CD14-positive monocyte (primary cell): ENCODE data around the gene TSPAN5. TPM values are rescaled to one million over a fixed set of nuclear protein-coding genes. Genes with fewer than 3 reads are reported as not detected.

Experiments
- DNase-seq, 3 donors: peaks; one replicate each; pipeline ENCODE4 v3.0.0-alpha.2; 2011 to 2022
- H2AFZ ChIP-seq: 2 replicates; pipeline ENCODE4 v1.6.0; 2012; ENCODE audit warnings: mild to moderate bottlenecking, low read depth, low read length, inconsistent platforms; ENCODE audit not compliant: insufficient read depth, poor library complexity, severe bottlenecking
- H3K27ac ChIP-seq, 2 donors: 1 replicate in 1 of 2; 2 replicates in 1 of 2; pipeline ENCODE4 v1.5.1; 2012 to 2013; ENCODE audit warnings: low read length in 2 of 2, control low read depth in 1 of 2, inconsistent platforms in 1 of 2, low read depth in 1 of 2, mild to moderate bottlenecking in 1 of 2
- H3K27me3 ChIP-seq, 2 donors: one replicate each; pipeline versions ENCODE4 v1.6.0 to v1.6.1; 2011 to 2013; ENCODE audit warnings: low read length in 2 of 2; ENCODE audit not compliant: control insufficient read depth in 2 of 2, insufficient read depth in 2 of 2
- H3K36me3 ChIP-seq, 2 donors: replicated peaks in 1 of 2; 1 replicate in 1 of 2; 2 replicates in 1 of 2; pipeline versions ENCODE4 v1.5.1 to v1.6.1; 2012 to 2013; ENCODE audit warnings: low read length in 2 of 2, control low read depth in 1 of 2, inconsistent platforms in 1 of 2, mild to moderate bottlenecking in 1 of 2; ENCODE audit not compliant: insufficient read depth in 2 of 2, control insufficient read depth in 1 of 2
- H3K4me1 ChIP-seq, 2 donors: 1 replicate in 1 of 2; 2 replicates in 1 of 2; pipeline versions ENCODE4 v1.5.1 to v1.6.1; 2012 to 2013; ENCODE audit warnings: low read length in 2 of 2, control low read depth in 1 of 2, inconsistent platforms in 1 of 2, mild to moderate bottlenecking in 1 of 2, moderate library complexity in 1 of 2; ENCODE audit not compliant: insufficient read depth in 2 of 2, control insufficient read depth in 1 of 2
- H3K4me2 ChIP-seq: replicated peaks from 2 replicates; pipeline ENCODE3; 2012; ENCODE audit warnings: low read length, moderate library complexity, mild to moderate bottlenecking; ENCODE audit not compliant: poor library complexity, severe bottlenecking; ENCODE audit errors: extremely low read depth
- H3K4me3 ChIP-seq, 3 experiments: fragments of 200-600 bp in 1 of 3; sonication (generic) in 1 of 3; replicated peaks in 1 of 3; 1 replicate in 2 of 3; 2 replicates in 1 of 3; pipeline ENCODE4 v1.5.1; 2011 to 2013; ENCODE audit warnings: low read length in 3 of 3, mild to moderate bottlenecking in 3 of 3, control low read depth in 2 of 3, low read depth in 2 of 3, inconsistent platforms in 1 of 3, moderate library complexity in 1 of 3
- H3K79me2 ChIP-seq: 2 replicates; pipeline ENCODE4 v1.6.0; 2012; ENCODE audit warnings: mild to moderate bottlenecking, control low read depth, inconsistent platforms, low read length, moderate library complexity; ENCODE audit not compliant: insufficient read depth
- H3K9ac ChIP-seq: 2 replicates; pipeline ENCODE4 v1.6.0; 2017; ENCODE audit warnings: low read length, mild to moderate bottlenecking; ENCODE audit not compliant: insufficient read depth, poor library complexity, severe bottlenecking
- H3K9me3 ChIP-seq, 2 donors: replicated peaks in 1 of 2; 1 replicate in 1 of 2; 2 replicates in 1 of 2; pipeline versions ENCODE4 v1.5.1 to v1.6.1; 2012 to 2013; ENCODE audit warnings: low read length in 2 of 2, control low read depth in 1 of 2; ENCODE audit not compliant: control insufficient read depth in 1 of 2, insufficient read depth in 1 of 2
- H4K20me1 ChIP-seq: 2 replicates; pipeline ENCODE4 v1.6.0; 2012; ENCODE audit warnings: mild to moderate bottlenecking, low read length, control low read depth, moderate library complexity; ENCODE audit not compliant: insufficient read depth
- H3K27ac Mint-ChIP-seq, 7 donors: one replicate each; pipeline ENCODE4 v1.8.0; 2020; ENCODE audit warnings: mild to moderate bottlenecking in 7 of 7, mixed read lengths in 7 of 7, moderate library complexity in 6 of 7, inconsistent platforms in 2 of 7
- H3K27me3 Mint-ChIP-seq, 3 donors: one replicate each; pipeline ENCODE4 v1.8.0; 2021 to 2022; ENCODE audit warnings: low read depth in 3 of 3, mild to moderate bottlenecking in 3 of 3, mixed read lengths in 3 of 3, moderate library complexity in 3 of 3, inconsistent platforms in 1 of 3
- H3K36me3 Mint-ChIP-seq, 2 donors: one replicate each; pipeline ENCODE4 v1.8.0; 2020; ENCODE audit warnings: mixed read lengths in 2 of 2, inconsistent platforms in 1 of 2, mild to moderate bottlenecking in 1 of 2
- H3K4me1 Mint-ChIP-seq: one replicate; pipeline ENCODE4 v1.8.0; 2020; ENCODE audit warnings: mild to moderate bottlenecking, mixed read lengths
- H3K4me3 Mint-ChIP-seq, 2 donors: one replicate each; pipeline ENCODE4 v1.8.0; 2020; ENCODE audit warnings: mild to moderate bottlenecking in 2 of 2, mixed read lengths in 2 of 2, moderate library complexity in 1 of 2
- H3K9me3 Mint-ChIP-seq, 7 donors: one replicate each; pipeline ENCODE4 v1.8.0; 2020 to 2022; ENCODE audit warnings: mixed read lengths in 7 of 7, mild to moderate bottlenecking in 6 of 7, moderate library complexity in 6 of 7, inconsistent platforms in 2 of 7
- CTCF ChIP-seq: fragments of 200-600 bp; IDR thresholded peaks from one replicate; pipeline ENCODE4 v1.8.0; 2022; ENCODE audit warnings: antibody characterized with exemption, mild to moderate bottlenecking
- WGBS: methylation state at CpG from one replicate; pipeline ENCODE4 v1.1.5; 2013; ENCODE audit warnings: missing lambda C conversion rate; ENCODE audit not compliant: insufficient coverage; 5-methylcytosine and 5-hydroxymethylcytosine counted together
- intact Hi-C, 2 donors: fragments of 100-400 bp; cut with micrococcal nuclease; formaldehyde crosslinking; loops; one replicate each; pipeline versions ENCODE4 v1.15.0 to v1.15.1; 2023
- polyA plus RNA-seq, 3 donors: library from polyadenylated mRNA; depleted of rRNA in 1 of 3; unstranded in 2 of 3; stranded (reverse) in 1 of 3; fragments of 300-500 nt in 2 of 3; fragments of >200 nt in 1 of 3; fragmentation: Illumina TruSeq in 2 of 3; gene quantifications; 1 replicate in 2 of 3; 2 replicates in 1 of 3; pipeline ENCODE4 v1.2.3, GENCODE V29; 2012 to 2021

TSPAN5 gene
- polyA plus RNA-seq, 3 donors = 0.09 to 1.1 (median 0.13) TPM

GRCh38 chr4:98674404-98675173, 16.2 kb upstream of the TSPAN5 start:
- no peaks in the 10 kb centered on the region for H3K4me1 Mint-ChIP-seq
- no peaks in the 10 kb centered on the region for H3K79me2 ChIP-seq
- H3K27ac ChIP-seq = no peak overlapping the region
- no peak overlapping the region for H3K9ac ChIP-seq
- no peaks in the 10 kb centered on the region for H3K36me3 Mint-ChIP-seq
- no peak for DNase-seq
- no peaks in the 10 kb centered on the region for H3K36me3 ChIP-seq
- H3K4me2 ChIP-seq = no peak overlapping the region
- no peak overlapping the region for H3K27ac Mint-ChIP-seq
- no peaks in the 10 kb centered on the region for H3K4me1 ChIP-seq
- H3K9me3 ChIP-seq = no peaks in the 10 kb centered on the region
- H3K27me3 ChIP-seq = no peaks in the 10 kb centered on the region
- no peak overlapping the region for H2AFZ ChIP-seq
- 90% methylated on average over 2 of the region's 4 CpGs for WGBS
- intact Hi-C loops = no loop called here
- no peak overlapping the region for H3K4me3 ChIP-seq
- no peak for TF ChIP-seq CTCF
- H3K9me3 Mint-ChIP-seq = no peaks in the 10 kb centered on the region
- H3K27me3 Mint-ChIP-seq = peaks cover 0 to 8% (median 4%) of the 10 kb centered on the region in 3 donors
- no peaks in the 10 kb centered on the region for H4K20me1 ChIP-seq
- no peak overlapping the region for H3K4me3 Mint-ChIP-seq

- Histone ChIP-seq H3K27me3 (no peaks in the 10 kb centered on the region), H4K20me1 (no peaks in the 10 kb centered on the region), H2AFZ (no peak overlapping the region), H3K27ac (no peak overlapping the region), H3K4me1 (no peaks in the 10 kb centered on the region), H3K4me2 (no peak overlapping the region), H3K4me3 (no peak overlapping the region), H3K9ac (no peak overlapping the region), H3K9me3 (no peaks in the 10 kb centered on the region), H3K36me3 (no peaks in the 10 kb centered on the region), H3K79me2 (no peaks in the 10 kb centered on the region)
- no peak overlapping the region for H3K4me3 Mint-ChIP-seq
- H3K36me3 Mint-ChIP-seq = no peaks in the 10 kb centered on the region
- no peak for TF ChIP-seq CTCF
- 91% methylated on average over 6 of the region's 6 CpGs for WGBS
- intact Hi-C loops = no loop called here
- H3K4me1 Mint-ChIP-seq = no peaks in the 10 kb centered on the region
- DNase-seq = no peak
- peaks cover 0 to 2% (median 0%) of the 10 kb centered on the region in 7 donors for H3K9me3 Mint-ChIP-seq
- no peak overlapping the region for H3K27ac Mint-ChIP-seq
- H3K27me3 Mint-ChIP-seq = peaks cover 0 to 8% (median 4%) of the 10 kb centered on the region in 3 donors
These were observed 15.6 kb upstream of the TSPAN5 start for GRCh38 chr4:98673978-98674377.
